ENCODE results near the gene CARS2. TPM values are rescaled to one million over a fixed set of nuclear protein-coding genes. Genes with fewer than 3 reads are reported as not detected.

The CARS2 gene
- total RNA-seq, 2 experiments from 2014 or later = 45.0 to 47.3 TPM

DNA sequence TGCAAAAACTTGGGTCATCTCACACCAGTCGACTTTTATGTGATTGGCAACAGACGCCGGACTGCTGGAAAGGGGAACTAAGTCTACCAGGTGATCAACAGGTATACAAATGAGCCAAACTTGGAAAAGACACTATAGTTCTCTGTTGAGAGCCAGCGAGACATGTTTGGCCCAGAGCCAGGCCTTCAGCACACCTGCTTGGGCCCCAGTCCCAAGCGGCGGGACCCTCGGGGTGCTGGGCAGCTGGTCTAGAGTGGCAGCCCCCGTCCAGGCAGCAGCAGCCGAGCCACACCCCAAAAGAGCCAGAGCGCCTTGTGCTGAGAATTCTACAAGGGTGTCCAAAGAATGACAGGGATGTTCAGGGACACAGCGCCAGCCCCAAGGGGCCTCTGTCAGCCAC, 62.6 kb downstream of the CARS2 start:
- Histone ChIP-seq H3K79me2 (ENCODE audit: insufficient read depth, low read depth, low read length) (no peaks in the 10 kb centered on the region), H3K4me2 (ENCODE audit: low read length) (peak overlapping the region; percentile 39; the same call in 1 of the 2 replicates), H3K4me1 (ENCODE audit: insufficient read depth, low read length, poor library complexity, severe bottlenecking) (peaks cover 11% of the 10 kb centered on the region), H3K4me3 (ENCODE audit: low read depth, low read length, poor library complexity, severe bottlenecking) (no peak overlapping the region), H2AFZ (ENCODE audit: low read length) (no peak overlapping the region), H3K9me3 (ENCODE audit: low read length) (no peaks in the 10 kb centered on the region), H4K20me1 (ENCODE audit: insufficient read depth, low read length) (no peaks in the 10 kb centered on the region), H3K9me2 (ENCODE audit: insufficient read depth, low read length) (no peaks in the 10 kb centered on the region), H3K36me3 (ENCODE audit: insufficient read depth, low read length) (peaks cover 13% of the 10 kb centered on the region), H3K27ac (ENCODE audit: low read depth, low read length, poor library complexity, severe bottlenecking) (no peak overlapping the region)
- ChIA-PET POLR2A (no interaction called here), CTCF (ENCODE audit: unreplicated experiment) (no interaction called here)
- no peak for DNase-seq (ENCODE audit: low spot score)
- intact Hi-C loops (cut with micrococcal nuclease; ENCODE audit: unreplicated experiment) = no loop called here
- BruUV-seq (replicated peaks) = no TSS peak
- TF ChIP-seq, protein P1, sequence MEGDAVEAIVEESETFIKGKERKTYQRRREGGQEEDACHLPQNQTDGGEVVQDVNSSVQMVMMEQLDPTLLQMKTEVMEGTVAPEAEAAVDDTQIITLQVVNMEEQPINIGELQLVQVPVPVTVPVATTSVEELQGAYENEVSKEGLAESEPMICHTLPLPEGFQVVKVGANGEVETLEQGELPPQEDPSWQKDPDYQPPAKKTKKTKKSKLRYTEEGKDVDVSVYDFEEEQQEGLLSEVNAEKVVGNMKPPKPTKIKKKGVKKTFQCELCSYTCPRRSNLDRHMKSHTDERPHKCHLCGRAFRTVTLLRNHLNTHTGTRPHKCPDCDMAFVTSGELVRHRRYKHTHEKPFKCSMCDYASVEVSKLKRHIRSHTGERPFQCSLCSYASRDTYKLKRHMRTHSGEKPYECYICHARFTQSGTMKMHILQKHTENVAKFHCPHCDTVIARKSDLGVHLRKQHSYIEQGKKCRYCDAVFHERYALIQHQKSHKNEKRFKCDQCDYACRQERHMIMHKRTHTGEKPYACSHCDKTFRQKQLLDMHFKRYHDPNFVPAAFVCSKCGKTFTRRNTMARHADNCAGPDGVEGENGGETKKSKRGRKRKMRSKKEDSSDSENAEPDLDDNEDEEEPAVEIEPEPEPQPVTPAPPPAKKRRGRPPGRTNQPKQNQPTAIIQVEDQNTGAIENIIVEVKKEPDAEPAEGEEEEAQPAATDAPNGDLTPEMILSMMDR (conservative IDR thresholded peaks at IDR 0.05; ENCODE audit: low read length) = no peak
- no peak for TF ChIP-seq EZH2phosphoT487 (IDR thresholded peaks at IDR 0.05; ENCODE audit: borderline replicate concordance, low read depth, low read length)

DNA sequence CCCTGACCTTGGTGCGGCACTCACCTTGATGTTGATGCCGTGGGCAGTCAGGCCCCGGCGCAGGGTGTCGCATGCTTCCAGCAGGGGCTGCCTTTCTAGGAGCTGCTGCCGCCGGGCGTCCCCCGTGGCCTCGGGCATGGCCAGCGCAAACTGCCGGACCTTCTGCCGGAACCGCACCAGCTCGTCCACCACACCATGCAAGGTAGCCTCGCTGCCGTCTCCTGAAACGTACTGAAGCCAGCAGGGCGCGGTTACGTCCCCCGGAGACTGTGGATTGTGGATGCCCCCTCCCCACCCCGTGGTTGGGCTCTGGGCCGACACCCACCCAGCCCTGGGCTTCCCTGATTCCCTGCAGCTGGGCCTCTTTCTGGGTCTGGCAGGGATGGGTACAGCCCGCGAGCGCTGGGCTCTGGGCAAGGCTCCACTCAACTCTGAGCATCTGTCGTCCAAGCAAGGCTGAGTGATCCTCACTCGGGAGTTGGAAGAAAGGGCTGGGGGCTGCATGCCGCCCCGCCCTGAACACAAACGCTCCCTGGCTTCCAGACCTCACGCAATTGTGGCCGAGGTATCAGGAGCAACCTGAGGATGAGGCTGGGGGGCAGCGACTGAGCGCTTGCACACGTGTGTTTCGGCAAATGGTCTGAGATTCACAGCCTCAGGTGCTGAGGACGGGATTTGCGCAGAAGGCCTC, 63.5 kb downstream of the CARS2 start:
- no TSS peak for BruUV-seq (replicated peaks)
- intact Hi-C loops (cut with micrococcal nuclease; ENCODE audit: unreplicated experiment) = no loop called here
- Histone ChIP-seq H3K9me3 (ENCODE audit: low read length) (no peaks in the 10 kb centered on the region), H3K9me2 (ENCODE audit: insufficient read depth, low read length) (no peaks in the 10 kb centered on the region), H3K4me2 (ENCODE audit: low read length) (no peak overlapping the region; the same call in 1 of the 2 replicates), H4K20me1 (ENCODE audit: insufficient read depth, low read length) (no peaks in the 10 kb centered on the region), H2AFZ (ENCODE audit: low read length) (no peak overlapping the region), H3K36me3 (ENCODE audit: insufficient read depth, low read length) (peaks cover 22% of the 10 kb centered on the region), H3K4me3 (ENCODE audit: low read depth, low read length, poor library complexity, severe bottlenecking) (no peak overlapping the region), H3K79me2 (ENCODE audit: insufficient read depth, low read depth, low read length) (no peaks in the 10 kb centered on the region), H3K4me1 (ENCODE audit: insufficient read depth, low read length, poor library complexity, severe bottlenecking) (peaks cover 11% of the 10 kb centered on the region), H3K27ac (ENCODE audit: low read depth, low read length, poor library complexity, severe bottlenecking) (no peak overlapping the region)
- CTCF ChIA-PET (ENCODE audit: unreplicated experiment) = no interaction called here
- POLR2A ChIA-PET = no interaction called here
- TF ChIP-seq, protein P1 (conservative IDR thresholded peaks at IDR 0.05; ENCODE audit: low read length) = no peak
- no peak for TF ChIP-seq EZH2phosphoT487 (IDR thresholded peaks at IDR 0.05; ENCODE audit: borderline replicate concordance, low read depth, low read length)
- no peak for DNase-seq (ENCODE audit: low spot score)

Measured in OCI-LY7 (cell line).